HEK293 (cell line): ENCODE measurements around the gene PRSS23.

Source experiments
- CTCF ChIA-PET: fragments of 350-600 bp; formaldehyde crosslinking; extraction: SDS; loops from one replicate; lab custom pipeline; 2021; ENCODE audit warnings: antibody characterized with exemption; lab: Yijun Ruan, JAX
- POLR2A ChIA-PET: fragments of 300-600 bp; formaldehyde crosslinking; extraction: SDS; loops from one replicate; lab custom pipeline; 2020; ENCODE audit warnings: antibody characterized with exemption, inconsistent platforms; lab: Yijun Ruan, JAX
- H3K27ac ChIP-seq: fragments of 200-500 bp; sonication (Bioruptor generic); 2 replicates; pipeline ENCODE4 v1.5.1; 2014; ENCODE audit warnings: low read depth, low read length, control low read depth, inconsistent platforms; ENCODE audit errors: extremely low read depth
- H3K36me3 ChIP-seq, 2 experiments: fragments of 200-500 bp in 1 of 2; sonication (Bioruptor generic) in 1 of 2; 1 replicate in 1 of 2; 2 replicates in 1 of 2; pipeline ENCODE4 v1.5.1; 2014 to 2017; ENCODE audit warnings: inconsistent platforms in 2 of 2, low read length in 2 of 2; ENCODE audit not compliant: control insufficient read depth in 2 of 2, insufficient read depth in 1 of 2
- H3K4me1 ChIP-seq: fragments of 200-500 bp; sonication (Bioruptor generic); 2 replicates; pipeline ENCODE4 v1.5.1; 2014; ENCODE audit warnings: mild to moderate bottlenecking, low read length, inconsistent platforms; ENCODE audit not compliant: control insufficient read depth, insufficient read depth
- H3K4me3 ChIP-seq: 2 replicates; pipeline ENCODE4 v1.5.1; 2011; ENCODE audit warnings: low read depth, mild to moderate bottlenecking, control low read depth, low read length, moderate library complexity
- H3K9me3 ChIP-seq: fragments of 200-500 bp; sonication (Bioruptor generic); 2 replicates; pipeline ENCODE4 v1.5.1; 2014; ENCODE audit warnings: low read depth, low read length, inconsistent platforms; ENCODE audit not compliant: control insufficient read depth, insufficient read depth
- ELK4 ChIP-seq: IDR thresholded peaks from 2 replicates; pipeline ENCODE4 v1.6.1; 2011; ENCODE audit warnings: mild to moderate bottlenecking, low read depth, low read length, borderline replicate concordance
- KLF16 ChIP-seq: fragments of 450-650 bp; formaldehyde crosslinking; IDR thresholded peaks from 2 replicates; pipeline ENCODE4 v1.5.1; 2017; ENCODE audit warnings: missing biosample characterization, missing genetic modification characterization
- PRDM1 ChIP-seq: fragments of 450-650 bp; formaldehyde crosslinking; IDR thresholded peaks from 2 replicates; pipeline ENCODE4; 2016; ENCODE audit warnings: missing biosample characterization, missing genetic modification characterization
- ZBTB17 ChIP-seq: fragments of 450-650 bp; formaldehyde crosslinking; IDR thresholded peaks from 2 replicates; pipeline ENCODE4 v1.5.1; 2016; ENCODE audit warnings: missing biosample characterization, missing genetic modification characterization
- ZBTB21 ChIP-seq: fragments of 450-650 bp; formaldehyde crosslinking; IDR thresholded peaks from 2 replicates; pipeline ENCODE4 v1.5.1; 2017; ENCODE audit warnings: missing biosample characterization, missing genetic modification characterization
- ZNF211 ChIP-seq: fragments of 450-650 bp; formaldehyde crosslinking; IDR thresholded peaks from 2 replicates; pipeline ENCODE4 v1.5.1; 2016; ENCODE audit warnings: low read depth, missing biosample characterization, missing genetic modification characterization
- ZNF335 ChIP-seq: fragments of 450-650 bp; formaldehyde crosslinking; conservative IDR thresholded peaks from 2 replicates; pipeline ENCODE4 v1.5.1; 2016; ENCODE audit warnings: missing biosample characterization, missing genetic modification characterization
- ZNF362 ChIP-seq: fragments of 450-650 bp; formaldehyde crosslinking; IDR thresholded peaks from 2 replicates; pipeline ENCODE4 v1.5.1; 2016; ENCODE audit warnings: missing biosample characterization, missing genetic modification characterization
- ZNF76 ChIP-seq: fragments of 450-650 bp; formaldehyde crosslinking; IDR thresholded peaks from 2 replicates; pipeline ENCODE4; 2016; ENCODE audit warnings: low read depth, missing biosample characterization, missing genetic modification characterization, borderline replicate concordance
- ZNF791 ChIP-seq: fragments of 450-650 bp; formaldehyde crosslinking; IDR thresholded peaks from 2 replicates; pipeline ENCODE4 v1.5.1; 2016; ENCODE audit warnings: missing biosample characterization, missing genetic modification characterization
- ZNF837 ChIP-seq: fragments of 450-650 bp; formaldehyde crosslinking; IDR thresholded peaks from 2 replicates; pipeline ENCODE4 v1.5.1; 2016; ENCODE audit warnings: missing biosample characterization, missing genetic modification characterization
- TF ChIP-seq, protein P1 (sequence below): fragments of 450-650 bp; formaldehyde crosslinking; IDR thresholded peaks from 2 replicates; pipeline ENCODE4 v1.5.1; 2016; ENCODE audit warnings: missing biosample characterization, missing genetic modification characterization, borderline replicate concordance
- TF ChIP-seq, protein P2 (sequence below): fragments of 450-650 bp; formaldehyde crosslinking; IDR thresholded peaks from 2 replicates; pipeline ENCODE4 v1.5.1; 2017; ENCODE audit warnings: missing biosample characterization, missing genetic modification characterization
- TF ChIP-seq, protein P3 (sequence below): fragments of 450-650 bp; IDR thresholded peaks from 2 replicates; pipeline ENCODE4 v1.5.1; 2018; ENCODE audit warnings: missing biosample characterization, missing genetic modification characterization
- TF ChIP-seq, protein P4 (sequence below): fragments of 450-650 bp; formaldehyde crosslinking; IDR thresholded peaks from 2 replicates; pipeline ENCODE4 v1.5.1; 2017; ENCODE audit warnings: missing biosample characterization, missing genetic modification characterization
- TF ChIP-seq, protein P5 (sequence below): fragments of 450-650 bp; formaldehyde crosslinking; IDR thresholded peaks from 2 replicates; pipeline ENCODE4 v1.5.1; 2016; ENCODE audit warnings: missing biosample characterization, missing genetic modification characterization

PRSS23 gene

GRCh38 chr11:86761978-86762377, 38.4 kb upstream of the PRSS23 start:
- TF ChIP-seq, protein P1, sequence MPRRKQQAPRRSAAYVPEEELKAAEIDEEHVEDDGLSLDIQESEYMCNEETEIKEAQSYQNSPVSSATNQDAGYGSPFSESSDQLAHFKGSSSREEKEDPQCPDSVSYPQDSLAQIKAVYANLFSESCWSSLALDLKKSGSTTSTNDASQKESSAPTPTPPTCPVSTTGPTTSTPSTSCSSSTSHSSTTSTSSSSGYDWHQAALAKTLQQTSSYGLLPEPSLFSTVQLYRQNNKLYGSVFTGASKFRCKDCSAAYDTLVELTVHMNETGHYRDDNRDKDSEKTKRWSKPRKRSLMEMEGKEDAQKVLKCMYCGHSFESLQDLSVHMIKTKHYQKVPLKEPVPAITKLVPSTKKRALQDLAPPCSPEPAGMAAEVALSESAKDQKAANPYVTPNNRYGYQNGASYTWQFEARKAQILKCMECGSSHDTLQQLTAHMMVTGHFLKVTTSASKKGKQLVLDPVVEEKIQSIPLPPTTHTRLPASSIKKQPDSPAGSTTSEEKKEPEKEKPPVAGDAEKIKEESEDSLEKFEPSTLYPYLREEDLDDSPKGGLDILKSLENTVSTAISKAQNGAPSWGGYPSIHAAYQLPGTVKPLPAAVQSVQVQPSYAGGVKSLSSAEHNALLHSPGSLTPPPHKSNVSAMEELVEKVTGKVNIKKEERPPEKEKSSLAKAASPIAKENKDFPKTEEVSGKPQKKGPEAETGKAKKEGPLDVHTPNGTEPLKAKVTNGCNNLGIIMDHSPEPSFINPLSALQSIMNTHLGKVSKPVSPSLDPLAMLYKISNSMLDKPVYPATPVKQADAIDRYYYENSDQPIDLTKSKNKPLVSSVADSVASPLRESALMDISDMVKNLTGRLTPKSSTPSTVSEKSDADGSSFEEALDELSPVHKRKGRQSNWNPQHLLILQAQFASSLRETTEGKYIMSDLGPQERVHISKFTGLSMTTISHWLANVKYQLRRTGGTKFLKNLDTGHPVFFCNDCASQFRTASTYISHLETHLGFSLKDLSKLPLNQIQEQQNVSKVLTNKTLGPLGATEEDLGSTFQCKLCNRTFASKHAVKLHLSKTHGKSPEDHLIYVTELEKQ (tag by site-specific recombination): no peak
- TF ChIP-seq ELK4 (no peak), PRDM1 (tag by site-specific recombination) (no peak), ZNF211 (no peak), ZNF76 (no peak), ZNF837 (no peak), ZNF791 (no peak)
- TF ChIP-seq, protein P2, sequence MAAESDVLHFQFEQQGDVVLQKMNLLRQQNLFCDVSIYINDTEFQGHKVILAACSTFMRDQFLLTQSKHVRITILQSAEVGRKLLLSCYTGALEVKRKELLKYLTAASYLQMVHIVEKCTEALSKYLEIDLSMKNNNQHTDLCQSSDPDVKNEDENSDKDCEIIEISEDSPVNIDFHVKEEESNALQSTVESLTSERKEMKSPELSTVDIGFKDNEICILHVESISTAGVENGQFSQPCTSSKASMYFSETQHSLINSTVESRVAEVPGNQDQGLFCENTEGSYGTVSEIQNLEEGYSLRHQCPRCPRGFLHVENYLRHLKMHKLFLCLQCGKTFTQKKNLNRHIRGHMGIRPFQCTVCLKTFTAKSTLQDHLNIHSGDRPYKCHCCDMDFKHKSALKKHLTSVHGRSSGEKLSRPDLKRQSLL (tag by site-specific recombination): no peak
- TF ChIP-seq, protein P3, sequence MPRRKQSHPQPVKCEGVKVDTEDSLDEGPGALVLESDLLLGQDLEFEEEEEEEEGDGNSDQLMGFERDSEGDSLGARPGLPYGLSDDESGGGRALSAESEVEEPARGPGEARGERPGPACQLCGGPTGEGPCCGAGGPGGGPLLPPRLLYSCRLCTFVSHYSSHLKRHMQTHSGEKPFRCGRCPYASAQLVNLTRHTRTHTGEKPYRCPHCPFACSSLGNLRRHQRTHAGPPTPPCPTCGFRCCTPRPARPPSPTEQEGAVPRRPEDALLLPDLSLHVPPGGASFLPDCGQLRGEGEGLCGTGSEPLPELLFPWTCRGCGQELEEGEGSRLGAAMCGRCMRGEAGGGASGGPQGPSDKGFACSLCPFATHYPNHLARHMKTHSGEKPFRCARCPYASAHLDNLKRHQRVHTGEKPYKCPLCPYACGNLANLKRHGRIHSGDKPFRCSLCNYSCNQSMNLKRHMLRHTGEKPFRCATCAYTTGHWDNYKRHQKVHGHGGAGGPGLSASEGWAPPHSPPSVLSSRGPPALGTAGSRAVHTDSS (tag by site-specific recombination): no peak
- no peaks in the 10 kb centered on the region for H3K4me1 ChIP-seq
- H3K4me3 ChIP-seq: no peak overlapping the region
- H3K9me3 ChIP-seq: no peaks in the 10 kb centered on the region
- ChIA-PET POLR2A (no interaction called here), CTCF (interaction anchor here (1.1 kb wide), 1 partner anchor 10 kb away, joined by 3 read pairs; no protein-coding TSS in a partner anchor)
- H3K36me3 ChIP-seq: no peaks in the 10 kb centered on the region
- H3K27ac ChIP-seq: no peak overlapping the region

- no peak overlapping the region for H3K4me3 ChIP-seq
- CTCF ChIA-PET: no interaction called here
- H3K4me1 ChIP-seq: no peaks in the 10 kb centered on the region
- no peak for TF ChIP-seq KLF16 (tag by site-specific recombination)
- no peak for TF ChIP-seq ZNF362 (tag by site-specific recombination)
- TF ChIP-seq ZBTB21 (tag by site-specific recombination): no peak
- TF ChIP-seq, protein P4, sequence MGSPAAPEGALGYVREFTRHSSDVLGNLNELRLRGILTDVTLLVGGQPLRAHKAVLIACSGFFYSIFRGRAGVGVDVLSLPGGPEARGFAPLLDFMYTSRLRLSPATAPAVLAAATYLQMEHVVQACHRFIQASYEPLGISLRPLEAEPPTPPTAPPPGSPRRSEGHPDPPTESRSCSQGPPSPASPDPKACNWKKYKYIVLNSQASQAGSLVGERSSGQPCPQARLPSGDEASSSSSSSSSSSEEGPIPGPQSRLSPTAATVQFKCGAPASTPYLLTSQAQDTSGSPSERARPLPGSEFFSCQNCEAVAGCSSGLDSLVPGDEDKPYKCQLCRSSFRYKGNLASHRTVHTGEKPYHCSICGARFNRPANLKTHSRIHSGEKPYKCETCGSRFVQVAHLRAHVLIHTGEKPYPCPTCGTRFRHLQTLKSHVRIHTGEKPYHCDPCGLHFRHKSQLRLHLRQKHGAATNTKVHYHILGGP (tag by site-specific recombination): no peak
- TF ChIP-seq, protein P5, sequence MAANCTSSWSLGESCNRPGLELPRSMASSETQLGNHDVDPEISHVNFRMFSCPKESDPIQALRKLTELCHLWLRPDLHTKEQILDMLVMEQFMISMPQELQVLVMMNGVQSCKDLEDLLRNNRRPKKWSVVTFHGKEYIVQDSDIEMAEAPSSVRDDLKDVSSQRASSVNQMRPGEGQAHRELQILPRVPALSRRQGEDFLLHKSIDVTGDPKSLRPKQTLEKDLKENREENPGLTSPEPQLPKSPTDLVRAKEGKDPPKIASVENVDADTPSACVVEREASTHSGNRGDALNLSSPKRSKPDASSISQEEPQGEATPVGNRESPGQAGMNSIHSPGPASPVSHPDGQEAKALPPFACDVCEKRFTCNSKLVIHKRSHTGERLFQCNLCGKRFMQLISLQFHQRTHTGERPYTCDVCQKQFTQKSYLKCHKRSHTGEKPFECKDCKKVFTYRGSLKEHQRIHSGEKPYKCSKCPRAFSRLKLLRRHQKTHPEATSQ (tag by site-specific recombination): no peak
- no peak for TF ChIP-seq ZBTB17 (tag by site-specific recombination)
- TF ChIP-seq ZNF335: no peak
- H3K36me3 ChIP-seq: no peaks in the 10 kb centered on the region
- no peaks in the 10 kb centered on the region for H3K9me3 ChIP-seq
- no peak overlapping the region for H3K27ac ChIP-seq
- POLR2A ChIA-PET: no interaction called here
Observed at GRCh38 chr11:86765203-86765602, 35.1 kb upstream of the PRSS23 start.
